C4-2B (cell line): ENCODE results near the gene PLA2G4B.

Source experiments
- H3K27ac ChIP-seq: fragments of 450-650 bp; 2 replicates; pipeline ENCODE4 v1.5.1; 2017
- ZFX ChIP-seq: fragments of 450-650 bp; IDR thresholded peaks from 2 replicates; pipeline ENCODE4 v1.6.1; 2017
- TF ChIP-seq, protein P1 (sequence below): fragments of 450-650 bp; conservative IDR thresholded peaks from 2 replicates; pipeline ENCODE4 v1.5.1; 2017; ENCODE audit warnings: mild to moderate bottlenecking

The PLA2G4B gene

DNA sequence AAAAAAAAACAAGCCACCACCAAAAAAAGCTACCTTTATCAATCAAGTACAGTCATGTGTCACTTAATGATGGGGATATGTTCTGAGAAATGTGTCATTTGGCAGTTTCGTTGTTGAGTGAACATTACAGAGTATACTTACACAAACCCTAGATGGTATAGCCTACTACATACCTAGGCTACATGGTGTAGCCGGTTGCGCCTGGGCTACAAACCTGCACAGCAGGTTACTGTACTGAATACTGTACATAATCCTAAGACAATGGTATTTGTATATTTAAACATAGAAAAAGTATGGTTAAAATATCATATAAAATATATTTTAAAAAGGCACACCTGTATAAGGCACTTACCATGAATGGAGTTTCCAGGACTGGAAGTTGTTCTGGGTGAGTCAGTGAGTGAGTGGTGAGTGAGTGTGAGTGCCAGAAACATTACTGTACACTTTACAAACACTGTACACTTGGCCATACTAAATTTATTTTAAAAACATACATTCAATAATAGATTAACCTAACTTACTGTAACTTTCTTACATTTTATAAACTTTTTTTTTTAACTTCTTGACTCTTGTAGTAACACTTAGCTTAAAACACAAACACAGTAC, 36.7 kb upstream of the PLA2G4B start:
- TF ChIP-seq ZFX, result no peak
- TF ChIP-seq, protein P1, sequence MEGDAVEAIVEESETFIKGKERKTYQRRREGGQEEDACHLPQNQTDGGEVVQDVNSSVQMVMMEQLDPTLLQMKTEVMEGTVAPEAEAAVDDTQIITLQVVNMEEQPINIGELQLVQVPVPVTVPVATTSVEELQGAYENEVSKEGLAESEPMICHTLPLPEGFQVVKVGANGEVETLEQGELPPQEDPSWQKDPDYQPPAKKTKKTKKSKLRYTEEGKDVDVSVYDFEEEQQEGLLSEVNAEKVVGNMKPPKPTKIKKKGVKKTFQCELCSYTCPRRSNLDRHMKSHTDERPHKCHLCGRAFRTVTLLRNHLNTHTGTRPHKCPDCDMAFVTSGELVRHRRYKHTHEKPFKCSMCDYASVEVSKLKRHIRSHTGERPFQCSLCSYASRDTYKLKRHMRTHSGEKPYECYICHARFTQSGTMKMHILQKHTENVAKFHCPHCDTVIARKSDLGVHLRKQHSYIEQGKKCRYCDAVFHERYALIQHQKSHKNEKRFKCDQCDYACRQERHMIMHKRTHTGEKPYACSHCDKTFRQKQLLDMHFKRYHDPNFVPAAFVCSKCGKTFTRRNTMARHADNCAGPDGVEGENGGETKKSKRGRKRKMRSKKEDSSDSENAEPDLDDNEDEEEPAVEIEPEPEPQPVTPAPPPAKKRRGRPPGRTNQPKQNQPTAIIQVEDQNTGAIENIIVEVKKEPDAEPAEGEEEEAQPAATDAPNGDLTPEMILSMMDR, result no peak
- H3K27ac ChIP-seq, result no peak overlapping the region

DNA sequence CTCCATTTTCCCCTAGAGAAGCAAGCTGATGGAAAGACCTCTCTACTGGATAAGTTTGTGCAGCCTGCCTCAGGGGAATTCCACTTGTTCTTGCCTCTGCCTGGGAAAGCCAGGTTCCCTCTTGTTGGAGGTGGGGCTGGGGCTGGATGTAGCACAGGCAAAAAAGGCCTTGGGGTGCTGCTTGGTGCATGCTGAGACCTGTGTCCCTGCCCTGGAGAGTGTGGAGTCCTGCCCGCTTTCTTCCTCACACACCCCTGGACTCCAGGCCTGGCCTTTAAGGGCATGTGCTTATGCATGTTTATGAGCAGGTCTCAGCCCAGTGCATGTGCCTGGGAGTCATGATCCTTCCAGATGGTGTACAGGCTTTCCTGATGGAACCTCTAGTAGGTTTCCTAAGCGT, 34.3 kb upstream of the PLA2G4B start:
- no peak overlapping the region for H3K27ac ChIP-seq
- no peak for TF ChIP-seq ZFX
- TF ChIP-seq, protein P1, result no peak

DNA sequence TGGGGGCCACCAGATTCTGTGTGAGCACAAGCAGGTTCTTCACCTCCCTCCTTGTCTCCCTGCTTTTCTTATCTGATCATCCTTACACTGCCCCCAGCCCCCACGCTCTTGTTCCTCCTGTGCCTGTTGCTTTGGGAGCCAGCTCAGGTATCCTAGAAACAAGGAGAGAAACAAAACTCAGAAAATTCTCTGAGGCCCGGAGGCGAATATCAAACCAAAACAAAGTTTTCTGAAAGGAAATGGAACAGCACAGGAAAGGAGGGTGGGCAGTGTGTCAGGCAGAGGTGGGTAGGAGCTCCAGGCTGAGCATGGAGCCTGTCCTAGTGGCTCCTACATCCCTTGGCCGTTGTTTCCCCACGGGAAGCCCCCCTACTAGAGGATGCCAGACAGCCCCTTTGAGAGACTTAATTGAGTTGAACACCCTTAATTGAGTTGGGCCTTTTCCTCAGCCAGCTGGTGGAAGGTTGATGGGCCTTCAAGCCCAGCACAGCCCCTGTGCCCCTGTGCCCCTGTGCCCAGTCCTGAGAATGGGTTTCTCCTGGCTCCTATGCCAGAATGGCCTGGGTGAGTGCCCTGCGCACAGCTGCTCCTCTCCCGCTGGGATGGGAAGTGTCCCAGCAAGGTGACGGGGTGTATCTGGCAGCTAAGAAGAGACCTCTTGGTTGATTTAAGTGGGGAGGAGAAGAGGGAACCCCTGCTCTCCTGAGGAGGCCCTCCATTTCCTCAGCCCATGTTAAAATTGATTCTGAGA, 33.6 kb upstream of the PLA2G4B start:
- TF ChIP-seq, protein P1, result no peak
- no peak for TF ChIP-seq ZFX

DNA sequence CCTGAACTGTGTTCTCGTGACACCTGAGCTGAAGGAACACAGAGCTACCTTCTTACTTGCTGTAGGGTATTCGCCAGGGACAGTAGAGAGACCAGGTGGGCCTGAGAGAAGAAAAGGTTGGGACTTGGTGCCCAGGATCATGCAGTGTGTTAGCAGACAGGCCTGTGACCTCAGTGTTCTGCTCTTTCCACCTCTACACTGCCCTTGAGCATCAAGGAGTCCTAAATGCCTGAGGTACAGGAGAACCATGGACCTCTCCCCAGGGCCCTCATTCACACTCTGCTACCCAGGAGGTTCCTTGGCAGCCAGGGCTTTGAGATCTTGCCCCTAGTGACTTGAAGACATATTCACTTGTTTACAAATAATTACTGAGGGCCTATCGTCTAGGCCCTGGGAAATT, 32.9 kb upstream of the PLA2G4B start:
- TF ChIP-seq, protein P1, result no peak
- TF ChIP-seq ZFX, result no peak
- no peak overlapping the region for H3K27ac ChIP-seq

More for the DNA sequence above, 33.6 kb upstream of the PLA2G4B start:
- no peak overlapping the region for H3K27ac ChIP-seq

DNA sequence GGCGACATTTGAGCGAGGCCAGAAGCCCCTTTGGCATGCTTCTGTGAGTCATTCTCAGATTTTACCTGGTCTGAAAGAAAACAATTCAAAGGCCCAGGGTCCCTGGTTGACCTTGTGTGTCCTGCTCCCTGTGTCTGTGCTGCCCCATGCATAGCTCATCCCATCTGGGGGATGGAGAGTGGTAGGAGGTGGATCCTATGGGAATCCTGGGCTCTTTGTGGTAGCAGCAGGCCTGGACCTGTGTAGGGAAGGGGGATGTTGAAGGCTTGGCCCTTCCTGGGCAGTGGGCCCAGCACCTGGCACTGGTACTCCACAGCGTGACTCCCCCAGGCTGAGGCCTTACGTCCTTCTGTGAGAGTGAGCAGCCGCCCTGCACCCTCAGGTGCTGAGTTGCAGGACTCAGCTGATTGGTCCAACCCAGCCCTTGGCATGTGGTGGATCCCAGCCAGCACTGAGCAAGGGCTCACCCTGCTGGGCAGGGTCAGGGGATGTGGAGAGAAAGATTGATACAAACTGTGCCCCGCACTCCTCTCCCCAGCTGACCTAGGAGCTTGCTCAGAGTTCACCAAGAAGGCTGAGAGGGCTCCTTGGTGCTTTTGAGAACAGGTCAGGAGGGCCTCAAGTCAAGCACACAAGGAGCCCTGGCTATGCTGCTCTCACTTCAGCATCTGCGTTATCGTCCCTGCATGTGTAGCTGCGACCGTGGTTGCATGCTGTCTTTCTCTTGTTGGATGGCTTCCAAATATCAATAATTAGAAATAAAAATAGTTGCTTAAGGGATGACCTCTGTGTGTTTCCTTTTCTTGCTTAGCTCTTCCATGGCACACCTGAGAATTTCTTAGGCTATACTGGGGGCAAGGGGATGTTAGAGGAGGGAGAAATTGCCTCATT, 32.1 kb upstream of the PLA2G4B start:
- TF ChIP-seq ZFX, result no peak
- TF ChIP-seq, protein P1, result no peak
- H3K27ac ChIP-seq, result no peak overlapping the region

DNA sequence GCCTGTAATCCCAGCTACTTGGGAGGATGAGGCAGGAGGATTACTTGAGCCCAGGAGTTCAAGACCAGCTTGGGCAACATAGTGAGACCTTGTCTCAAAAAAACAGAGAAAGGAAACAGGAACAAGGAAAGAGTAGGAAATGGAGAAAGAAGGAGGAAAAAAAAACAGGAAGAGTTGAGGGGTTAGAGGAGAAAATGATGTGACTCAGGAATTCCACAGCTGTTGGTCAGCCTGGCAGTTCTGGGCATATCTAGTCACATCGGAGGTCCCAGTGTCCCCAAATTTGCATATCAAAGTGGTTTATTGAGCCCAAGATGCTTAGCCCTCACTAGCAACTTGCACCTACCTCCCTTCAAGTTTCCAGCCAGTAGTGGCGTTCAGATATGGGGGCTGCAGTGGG, 29.5 kb upstream of the PLA2G4B start:
- TF ChIP-seq ZFX, result no peak
- TF ChIP-seq, protein P1, result no peak
- H3K27ac ChIP-seq, result no peak overlapping the region
